EL (cell line): Measurements from ENCODE around the gene CAMK1.

Experiments used
- DNase-seq: peaks from one replicate; pipeline ENCODE4 v3.0.0-alpha.2; 2016

Gene CAMK1

DNA sequence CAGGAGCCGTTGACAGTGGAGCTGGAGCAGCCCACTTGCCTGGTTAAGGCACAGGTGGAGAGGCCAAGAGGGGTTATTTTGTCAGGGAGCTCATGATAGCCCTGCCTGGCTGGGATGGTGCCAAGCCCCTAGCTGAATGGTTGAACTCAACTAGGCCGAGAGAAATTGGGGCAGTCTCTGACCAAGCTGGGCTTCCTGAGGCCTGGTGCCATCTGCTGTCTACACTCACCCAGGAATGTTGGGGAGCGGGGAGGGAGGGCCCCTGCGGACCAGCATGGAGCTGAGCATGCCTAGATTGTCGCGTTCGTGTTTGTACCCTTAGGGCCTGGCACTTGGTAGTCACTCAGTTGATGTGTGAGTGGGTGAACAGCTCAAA, 37.0 kb downstream of the CAMK1 start:
- DNase-seq, result peak; percentile 63

DNA sequence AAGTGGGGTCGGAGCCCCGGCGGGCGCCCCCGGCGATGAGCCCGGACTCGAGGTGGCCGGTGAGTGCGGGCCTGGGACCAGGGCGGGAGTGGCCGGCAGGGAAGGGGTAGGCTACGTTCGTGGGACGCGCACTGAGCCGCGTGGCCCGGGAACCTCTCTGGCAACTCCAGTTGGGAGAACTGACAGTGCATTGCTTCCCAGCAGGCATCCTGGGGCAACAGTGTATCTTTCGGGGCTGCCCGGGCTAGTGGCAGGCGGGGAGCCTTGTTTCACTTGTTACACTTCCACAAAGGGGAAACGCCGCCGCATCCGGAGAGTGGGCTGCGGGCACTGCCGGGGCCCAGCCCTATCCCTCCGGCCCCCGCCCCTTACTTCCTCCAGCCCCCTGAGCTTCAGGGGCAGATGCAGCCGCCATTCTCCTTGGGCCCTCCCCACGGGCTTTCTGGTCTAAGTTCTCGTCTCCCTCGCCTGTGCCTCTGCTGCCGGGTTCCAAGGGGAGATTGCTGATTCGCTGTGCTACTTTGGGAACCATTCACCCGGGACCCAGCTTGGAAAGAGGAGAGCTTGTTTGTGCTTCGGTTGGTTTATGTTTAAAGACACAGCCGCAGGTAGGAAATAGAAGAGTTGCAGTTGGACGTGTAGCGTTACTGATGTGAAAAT, 37.5 kb downstream of the CAMK1 start:
- DNase-seq, result peak; percentile 22

DNA sequence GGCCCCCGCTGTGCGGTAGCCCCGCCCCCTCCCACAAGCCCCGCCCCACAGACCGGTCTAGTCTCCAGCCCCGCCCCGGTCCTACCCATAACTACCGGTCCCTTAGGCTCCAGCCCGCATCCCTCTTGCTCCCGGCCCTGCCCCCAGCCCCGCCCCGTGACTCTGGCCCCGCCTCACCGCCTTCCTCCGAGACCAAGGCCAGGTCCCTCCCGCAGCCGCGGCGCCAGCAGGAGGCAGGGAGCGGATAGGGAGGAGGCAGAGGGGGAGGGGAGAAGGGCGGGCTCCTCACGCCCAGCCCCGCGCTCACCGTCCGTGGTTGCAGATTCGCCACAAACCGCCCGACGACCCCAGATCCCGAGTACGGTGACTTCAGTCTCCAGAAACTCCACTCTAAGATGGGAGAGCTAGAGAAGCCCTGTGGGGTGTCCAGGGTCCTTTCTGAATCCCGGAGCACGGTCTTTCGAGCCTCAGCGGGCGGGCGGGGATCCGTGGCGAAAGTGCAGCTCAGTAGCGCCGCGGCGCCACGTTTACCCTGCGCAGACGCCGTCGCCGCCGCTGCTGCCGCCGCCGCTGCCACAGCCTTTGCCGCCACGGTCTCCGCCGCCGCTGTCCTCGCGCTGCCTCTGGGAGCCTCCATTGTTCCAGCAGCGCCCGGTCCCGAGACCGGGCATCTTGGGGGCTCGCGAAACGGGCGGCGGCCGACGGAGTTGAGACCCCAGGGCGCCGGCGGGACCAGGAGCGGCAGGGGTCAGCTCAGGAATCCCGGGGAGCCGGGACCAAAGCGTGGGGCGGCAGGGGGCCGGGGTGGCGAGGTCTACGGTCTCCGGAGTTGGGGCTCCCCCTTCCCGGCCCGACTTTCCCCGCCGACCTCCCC, 38.3 kb downstream of the CAMK1 start, which contains the start of gene BRPF1:
Gene BRPF1, plus strand, starts transcription at position 530 of the 874 bp plus-strand sequence. CDS start 2,406 bp downstream, outside the sequence.
- peak; percentile 99 for DNase-seq

DNA sequence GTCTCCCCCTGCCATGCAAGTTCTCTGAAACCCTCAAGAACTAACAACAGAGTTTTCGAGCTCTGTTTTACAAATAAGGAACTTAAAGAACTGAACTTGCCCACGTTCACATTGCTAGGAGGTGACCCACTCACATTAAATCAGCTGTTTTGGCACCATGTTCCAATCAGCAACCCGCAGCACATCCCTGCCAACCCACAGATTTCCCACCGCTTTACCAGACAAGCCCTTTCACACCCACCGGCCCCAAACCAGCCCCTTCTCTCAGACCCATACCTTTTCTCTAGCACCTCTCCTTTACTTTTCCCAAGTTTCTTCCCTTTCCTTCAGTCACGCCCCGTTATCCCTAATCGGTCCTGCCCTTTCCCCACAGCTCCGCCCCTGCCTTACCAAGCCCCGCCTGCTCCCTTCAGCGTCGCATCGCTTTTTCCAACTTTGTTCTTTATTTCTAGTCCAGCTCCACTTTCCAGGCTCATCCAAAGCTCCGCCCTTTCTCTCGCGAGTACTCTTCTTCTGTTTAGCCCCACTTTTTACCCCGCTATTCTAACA, 39.0 kb downstream of the CAMK1 start:
- no peak for DNase-seq

DNA sequence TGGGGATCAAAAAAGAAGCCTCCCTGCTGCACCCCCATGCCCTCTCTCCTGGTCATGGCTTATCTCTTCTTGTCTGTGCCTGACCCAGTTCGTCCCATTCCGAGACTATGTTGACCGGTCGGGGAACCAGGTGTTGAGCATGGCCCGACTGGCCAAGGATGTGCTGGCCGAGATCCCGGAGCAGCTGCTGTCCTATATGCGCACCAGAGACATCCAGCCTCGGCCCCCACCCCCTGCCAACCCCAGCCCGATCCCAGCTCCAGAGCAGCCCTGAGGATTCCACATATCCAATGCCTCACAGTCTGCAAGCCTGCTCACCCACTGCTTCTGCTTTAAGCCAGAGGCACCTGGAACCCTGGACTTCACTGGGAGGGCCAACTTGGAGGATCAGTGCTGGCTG, 40.3 kb downstream of the CAMK1 start:
- no peak for DNase-seq

DNA sequence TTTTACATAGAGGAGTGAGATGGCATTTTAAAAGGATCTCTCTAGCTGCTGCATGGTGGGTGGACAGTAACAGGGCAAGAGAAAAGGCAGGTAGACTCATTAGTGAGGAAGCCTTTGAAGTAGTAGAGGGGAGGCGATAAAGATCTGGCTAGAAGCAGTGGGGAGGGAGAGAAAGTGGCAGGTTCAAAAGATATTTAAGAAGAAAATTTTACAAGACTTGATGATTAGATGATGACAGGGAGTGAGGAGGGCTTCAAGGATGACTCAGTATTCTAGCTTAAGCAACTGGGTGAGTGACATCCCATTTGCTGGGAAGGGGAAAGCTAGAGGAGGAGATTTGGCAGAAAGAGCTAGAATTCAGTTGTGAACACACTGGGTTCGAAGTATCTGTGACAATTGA, 42.0 kb downstream of the CAMK1 start:
- DNase-seq, result no peak

DNA sequence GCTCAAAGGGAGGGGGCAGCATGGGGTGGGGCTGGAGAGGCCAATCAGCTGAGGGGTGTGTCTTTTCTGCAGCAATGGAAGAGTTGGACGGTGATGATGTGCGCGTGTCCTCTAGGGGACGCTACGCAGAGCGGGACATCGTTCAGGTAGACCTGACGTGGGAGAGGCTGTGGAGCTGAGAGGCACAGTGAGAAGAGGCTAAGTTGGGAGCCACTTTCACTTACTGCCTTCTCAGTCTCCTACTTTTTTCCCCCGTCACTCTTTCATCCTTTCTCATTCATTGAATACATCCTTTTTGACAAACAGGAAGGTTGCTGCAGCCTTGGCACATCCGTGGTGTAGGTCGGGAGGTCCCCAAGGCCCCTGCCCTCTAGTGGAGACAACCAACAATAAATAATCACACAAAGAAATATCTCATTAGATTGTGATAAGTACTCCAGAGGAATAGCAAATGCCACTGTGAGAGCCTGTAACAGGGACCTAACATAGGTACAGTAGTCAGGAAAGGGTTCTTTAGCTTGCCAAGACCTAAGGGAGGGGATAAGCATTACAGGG, 42.6 kb downstream of the CAMK1 start:
- DNase-seq, result peak; percentile 25

DNA sequence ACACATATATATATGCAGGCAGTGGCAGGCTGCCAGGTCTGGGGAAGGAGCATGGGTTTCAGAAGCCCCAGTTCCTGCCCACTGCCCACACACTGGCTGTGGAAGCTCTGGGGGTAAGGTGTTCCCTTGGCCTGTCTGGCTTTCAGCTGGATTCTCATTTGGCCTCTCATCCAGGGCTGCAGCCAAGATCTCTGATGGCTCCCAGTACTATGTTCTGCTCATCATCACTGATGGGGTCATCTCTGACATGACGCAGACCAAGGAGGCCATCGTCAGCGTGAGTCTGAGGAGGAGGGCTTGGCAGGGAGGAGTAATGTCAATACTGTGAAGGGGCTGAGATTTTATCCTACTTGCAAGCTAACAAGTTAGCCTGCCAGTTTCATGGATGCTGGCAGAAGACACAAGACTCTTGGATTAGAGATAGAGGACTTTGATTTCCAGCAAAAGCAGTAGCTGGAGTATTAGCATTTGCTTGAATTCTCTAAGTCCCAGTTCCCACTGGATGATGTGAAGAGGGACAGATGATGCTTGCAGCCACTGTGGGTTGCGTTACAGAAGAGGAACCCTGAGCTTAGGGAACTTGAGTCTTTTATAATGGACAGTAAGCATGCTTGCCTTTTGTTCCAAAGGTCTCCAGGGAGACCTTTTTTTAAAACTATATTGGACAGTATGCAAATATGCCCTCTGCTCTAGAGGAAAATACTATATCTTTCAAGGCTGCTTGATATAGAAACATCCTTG, 43.8 kb downstream of the CAMK1 start:
- no peak for DNase-seq

DNA sequence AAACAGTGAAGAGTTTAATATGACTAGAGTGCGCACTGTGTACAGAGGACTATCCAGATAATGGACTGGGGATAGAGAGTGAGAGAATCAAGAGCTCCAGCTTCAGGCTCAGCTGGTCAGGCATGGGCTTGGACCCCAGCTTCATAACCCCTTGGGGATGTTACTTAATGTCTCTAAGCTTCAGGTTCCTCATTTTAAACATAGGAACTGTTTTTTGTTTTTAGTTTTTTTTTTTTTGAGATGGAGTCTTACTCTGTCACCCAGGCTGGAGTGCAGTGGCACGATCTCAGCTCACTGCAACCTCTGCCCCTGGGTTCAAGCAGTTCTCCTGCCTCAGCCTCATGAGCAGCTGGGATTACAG, 48.1 kb downstream of the CAMK1 start:
- DNase-seq, result no peak

DNA sequence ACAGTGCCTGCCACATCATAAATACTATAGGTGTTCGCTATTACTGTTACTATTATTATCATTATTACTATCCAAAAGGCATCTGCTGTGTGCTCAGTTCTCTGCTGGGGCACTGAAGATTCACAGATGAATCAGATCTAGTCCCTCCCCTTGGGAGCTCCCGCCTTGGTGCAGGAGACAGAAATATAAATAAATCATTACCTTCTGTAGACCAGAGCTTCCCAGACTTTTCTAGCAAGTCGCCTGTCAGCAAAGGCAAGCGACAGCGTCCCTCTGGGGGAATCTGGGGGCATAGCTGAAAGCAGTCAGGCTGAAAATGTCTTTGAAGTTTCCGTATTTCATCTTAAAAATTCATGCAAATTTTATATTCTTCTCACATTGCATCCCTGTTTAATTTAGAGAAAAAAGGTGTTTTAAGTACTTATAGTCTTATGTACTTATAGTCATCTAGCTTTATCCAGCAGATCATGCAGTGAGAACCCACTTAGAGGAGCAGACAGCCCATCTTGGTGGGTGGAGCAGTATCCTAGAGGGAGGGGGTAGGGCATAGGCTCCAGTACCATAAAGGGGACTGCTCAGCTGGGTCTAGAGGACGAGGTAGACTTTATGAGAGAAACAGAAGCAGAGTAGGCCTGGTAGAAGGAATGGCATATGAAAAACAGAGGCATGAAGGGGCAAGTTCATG, 48.6 kb downstream of the CAMK1 start:
- DNase-seq, result no peak

DNA sequence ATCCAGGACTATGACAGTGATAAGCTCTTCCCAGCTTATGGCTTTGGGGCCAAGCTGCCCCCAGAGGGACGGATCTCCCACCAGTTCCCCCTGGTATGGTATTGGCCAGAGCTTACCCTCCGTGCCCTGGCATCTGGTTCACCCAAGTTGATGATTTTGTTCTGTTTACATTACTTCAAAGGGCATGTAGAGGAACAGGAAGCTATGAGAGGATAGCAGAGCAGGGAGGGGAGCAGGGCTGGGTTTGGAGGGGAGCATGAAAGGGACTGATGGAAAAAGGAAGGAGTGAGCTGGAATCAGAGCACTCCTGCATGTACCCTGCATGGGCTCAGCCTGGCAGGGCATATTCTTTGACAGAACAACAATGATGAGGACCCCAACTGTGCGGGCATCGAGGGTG, 51.6 kb downstream of the CAMK1 start:
- DNase-seq, result no peak

DNA sequence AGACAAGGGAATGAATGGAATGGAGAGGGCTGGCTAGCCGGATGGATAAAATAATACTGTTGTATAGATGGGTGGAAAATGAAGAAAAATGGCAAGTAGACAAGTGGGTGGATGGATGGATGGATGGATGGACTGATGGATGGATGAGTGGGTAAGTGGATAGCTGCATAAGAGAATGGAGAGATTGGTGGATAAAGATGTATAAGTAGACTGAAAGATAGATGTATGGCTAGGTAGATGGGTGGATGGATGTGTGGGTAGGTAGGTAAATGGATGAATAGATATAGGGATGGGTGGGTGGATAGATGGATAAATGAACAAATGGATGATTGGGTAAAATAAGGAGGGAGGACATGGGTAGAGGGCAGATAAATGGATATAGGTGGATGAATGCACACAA, 52.2 kb downstream of the CAMK1 start:
- no peak for DNase-seq

DNA sequence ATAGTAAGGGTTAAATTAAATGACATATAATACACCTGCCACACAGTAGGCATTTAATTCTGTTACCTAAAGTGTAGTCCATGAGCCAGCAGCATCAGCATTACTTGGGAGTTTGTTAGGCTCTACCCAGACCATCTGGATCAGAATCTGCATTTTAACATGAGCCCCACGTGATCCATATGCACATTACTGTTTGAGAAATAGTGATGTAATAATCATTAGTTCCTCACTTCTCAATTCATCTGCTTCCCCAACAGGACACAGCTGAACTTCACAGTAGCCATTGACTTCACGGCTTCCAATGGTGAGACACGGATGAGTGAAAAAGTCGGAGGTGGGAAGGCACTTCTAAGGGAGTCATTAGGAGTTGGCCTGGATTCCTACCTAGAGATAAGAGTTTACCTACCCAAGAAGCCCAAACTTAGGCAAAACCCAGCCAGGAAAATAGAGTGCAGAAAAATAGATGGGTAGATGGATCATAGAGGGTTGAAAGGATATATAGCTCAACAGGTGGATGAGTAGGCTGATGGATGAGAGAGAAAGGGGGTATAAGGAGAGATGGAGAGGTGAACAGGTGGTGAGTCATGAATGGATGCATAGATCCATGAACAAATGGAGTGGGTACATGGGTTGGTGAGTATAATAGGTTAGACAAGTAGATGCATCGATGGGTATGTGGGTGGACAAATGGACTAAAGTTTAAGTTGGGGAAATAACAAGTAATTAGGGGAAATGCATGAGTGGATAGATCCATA, 52.8 kb downstream of the CAMK1 start:
- DNase-seq, result no peak

DNA sequence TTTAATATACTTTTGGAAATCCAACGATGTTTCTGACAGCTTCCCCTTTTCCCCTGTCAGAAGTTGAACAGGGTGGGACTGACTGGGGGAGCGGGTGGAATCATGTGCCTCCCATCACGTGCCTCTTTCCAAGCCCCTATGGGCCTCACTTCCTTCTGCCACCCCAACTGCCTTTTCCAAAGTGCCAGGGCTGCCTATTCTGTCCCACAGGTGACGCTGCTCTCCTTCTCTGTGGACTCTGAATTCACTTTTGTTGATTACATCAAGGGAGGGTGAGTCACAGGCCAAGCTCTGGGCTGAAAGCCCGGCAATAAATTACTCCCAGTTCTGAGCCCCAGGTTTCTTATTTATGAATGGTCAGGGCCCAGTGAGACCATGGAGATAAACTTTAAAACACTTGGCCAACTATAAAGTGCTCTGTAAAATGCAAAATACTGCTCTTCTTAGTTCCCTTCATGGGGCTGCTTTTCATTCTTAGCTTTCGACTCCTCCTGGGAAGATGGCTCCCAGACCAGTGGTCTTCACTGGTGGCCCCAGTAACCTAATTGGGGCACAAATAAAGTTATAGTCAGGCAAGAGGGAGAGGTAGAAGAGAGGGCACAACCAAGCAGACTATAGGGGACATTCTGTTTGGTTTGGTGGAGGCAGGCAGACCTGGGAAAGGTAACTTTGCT, 53.8 kb downstream of the CAMK1 start:
- peak; percentile 88 for DNase-seq

DNA sequence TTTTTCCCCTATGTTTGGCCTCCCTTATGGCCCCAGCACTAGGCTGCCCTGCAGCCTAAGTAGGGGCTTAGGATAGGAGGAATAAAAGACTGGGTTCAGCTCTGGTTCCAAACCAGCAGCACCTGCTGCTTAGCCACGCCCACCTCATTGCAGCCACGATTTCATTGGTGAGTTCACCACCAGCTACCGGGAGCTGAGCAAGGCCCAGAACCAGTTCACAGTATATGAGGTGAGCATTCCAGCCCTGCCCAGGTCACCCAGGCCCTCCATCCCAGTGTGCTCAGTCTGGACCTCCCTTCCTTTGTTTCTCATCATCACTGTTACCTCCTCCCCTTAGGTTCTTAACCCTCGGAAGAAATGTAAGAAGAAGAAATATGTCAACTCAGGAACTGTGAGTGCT, 54.6 kb downstream of the CAMK1 start:
- no peak for DNase-seq

DNA sequence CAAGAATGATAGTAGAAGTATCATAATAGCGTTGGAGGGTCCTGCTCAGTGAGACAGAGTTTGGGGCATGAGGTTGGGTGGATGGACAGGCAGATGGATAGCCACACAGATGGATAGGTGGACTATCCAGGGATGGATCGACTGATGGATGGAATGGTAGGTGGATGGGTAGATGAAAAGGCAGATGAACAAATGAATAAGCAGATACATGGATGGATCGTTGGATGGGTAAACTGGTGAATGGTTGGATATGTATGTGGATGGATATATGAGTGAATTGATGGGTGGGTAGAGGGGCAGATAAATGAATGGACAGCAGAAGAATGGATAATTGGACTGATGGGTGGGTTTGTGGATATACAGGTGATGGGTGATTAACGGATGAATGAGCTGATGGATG, 56.6 kb downstream of the CAMK1 start:
- DNase-seq, result no peak

DNA sequence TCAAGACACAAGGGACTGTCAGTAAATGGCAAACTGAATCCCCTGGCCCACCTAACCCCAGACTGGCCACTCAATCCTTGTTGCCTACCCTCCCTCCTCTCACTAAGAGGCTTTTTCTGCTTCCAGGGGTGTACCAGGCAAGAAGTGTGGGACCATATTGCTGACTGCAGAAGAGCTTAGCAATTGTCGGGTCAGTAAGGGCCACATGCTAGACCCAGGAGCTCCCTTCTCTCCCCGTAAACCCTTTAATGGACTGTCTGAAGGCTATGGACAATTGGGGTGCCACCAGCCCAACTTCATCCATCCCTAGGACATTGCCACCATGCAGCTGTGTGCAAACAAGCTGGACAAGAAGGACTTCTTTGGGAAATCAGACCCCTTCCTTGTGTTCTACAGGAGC, 57.3 kb downstream of the CAMK1 start:
- DNase-seq, result no peak

DNA sequence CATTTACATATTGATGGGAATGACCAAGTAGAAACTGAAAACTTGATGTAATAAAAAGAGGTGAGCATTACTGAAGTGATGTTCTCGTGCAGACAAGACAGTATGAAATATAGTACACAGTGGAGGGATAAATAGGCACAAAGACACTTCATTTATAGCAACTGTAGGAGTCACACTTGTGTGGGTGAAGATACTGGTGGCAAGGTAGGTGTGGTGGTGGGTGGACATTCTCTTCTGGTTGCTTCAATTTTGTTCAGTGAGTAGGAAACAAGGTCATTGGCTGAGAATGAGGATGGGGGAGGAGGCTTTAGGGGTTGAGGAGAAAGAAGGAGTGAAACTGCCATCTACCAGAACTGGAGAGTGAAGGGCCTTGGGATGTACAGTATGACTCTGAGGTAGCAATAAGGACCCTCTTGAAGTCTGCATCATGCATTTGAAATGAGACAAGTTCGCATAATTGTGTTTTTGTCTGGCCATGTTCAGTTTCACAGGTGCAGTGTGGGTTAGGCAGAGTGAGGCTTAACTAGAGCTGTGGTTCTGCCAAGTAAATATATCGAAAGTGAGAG, 59.5 kb downstream of the CAMK1 start:
- DNase-seq, result no peak
